Fibroblast of lung (primary cell): ENCODE measurements around the gene FAT2.

Experiments
- EZH2 ChIP-seq: IDR thresholded peaks from 2 replicates; pipeline ENCODE4 v1.5.1; 2012; ENCODE audit warnings: low read length, control low read depth, mild to moderate bottlenecking; ENCODE audit errors: missing control alignments
- TF ChIP-seq, protein P1 (sequence below), 2 donors: IDR thresholded peaks in 1 of 2; conservative IDR thresholded peaks in 1 of 2; 1 replicate in 1 of 2; 2 replicates in 1 of 2; pipeline ENCODE4 v1.5.1; 2011 to 2012; ENCODE audit warnings: low read length in 2 of 2, control low read depth in 1 of 2, inconsistent platforms in 1 of 2, low read depth in 1 of 2, mild to moderate bottlenecking in 1 of 2

DNA sequence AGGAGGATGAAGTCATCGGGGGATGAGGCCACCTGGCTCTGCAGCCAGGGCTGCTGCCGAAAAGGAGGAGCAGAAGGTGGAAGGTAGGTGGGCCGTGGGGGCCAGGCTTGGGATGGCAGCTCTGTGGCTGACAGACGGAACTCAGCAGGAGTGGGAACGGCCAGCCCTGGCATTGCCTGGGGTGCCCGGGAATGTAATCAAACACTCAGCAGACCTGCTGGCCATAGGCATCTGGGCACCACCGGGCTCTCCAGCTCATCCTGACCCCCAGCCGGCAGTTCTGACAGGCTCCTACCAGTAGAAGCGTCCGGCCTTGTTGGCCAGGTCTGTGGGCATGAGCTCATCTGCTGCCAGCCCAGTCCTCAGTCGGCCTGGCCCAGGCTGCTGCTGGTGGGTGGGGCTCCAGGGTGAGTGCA, 4.3 kb upstream of the FAT2 start:
- TF ChIP-seq, protein P1, sequence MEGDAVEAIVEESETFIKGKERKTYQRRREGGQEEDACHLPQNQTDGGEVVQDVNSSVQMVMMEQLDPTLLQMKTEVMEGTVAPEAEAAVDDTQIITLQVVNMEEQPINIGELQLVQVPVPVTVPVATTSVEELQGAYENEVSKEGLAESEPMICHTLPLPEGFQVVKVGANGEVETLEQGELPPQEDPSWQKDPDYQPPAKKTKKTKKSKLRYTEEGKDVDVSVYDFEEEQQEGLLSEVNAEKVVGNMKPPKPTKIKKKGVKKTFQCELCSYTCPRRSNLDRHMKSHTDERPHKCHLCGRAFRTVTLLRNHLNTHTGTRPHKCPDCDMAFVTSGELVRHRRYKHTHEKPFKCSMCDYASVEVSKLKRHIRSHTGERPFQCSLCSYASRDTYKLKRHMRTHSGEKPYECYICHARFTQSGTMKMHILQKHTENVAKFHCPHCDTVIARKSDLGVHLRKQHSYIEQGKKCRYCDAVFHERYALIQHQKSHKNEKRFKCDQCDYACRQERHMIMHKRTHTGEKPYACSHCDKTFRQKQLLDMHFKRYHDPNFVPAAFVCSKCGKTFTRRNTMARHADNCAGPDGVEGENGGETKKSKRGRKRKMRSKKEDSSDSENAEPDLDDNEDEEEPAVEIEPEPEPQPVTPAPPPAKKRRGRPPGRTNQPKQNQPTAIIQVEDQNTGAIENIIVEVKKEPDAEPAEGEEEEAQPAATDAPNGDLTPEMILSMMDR (conservative IDR thresholded peaks at IDR 0.05 in 1 of 2, IDR thresholded peaks at IDR 0.05 in 1 of 2; ENCODE audit: low read depth in 1 of 2, low read length in 2 of 2): no peak
- no peak for TF ChIP-seq EZH2
